ENCODE data around the gene ABHD11. TPM values are rescaled to one million over a fixed set of nuclear protein-coding genes. Genes with fewer than 3 reads are reported as not detected.

ABHD11 gene
- total and polyA plus RNA-seq, 9 of the 15 experiments (the other 6 are each of a cell fraction or from before 2014, with no cell fraction given): 7.7 to 44.2 (median 18.9) TPM

DNA sequence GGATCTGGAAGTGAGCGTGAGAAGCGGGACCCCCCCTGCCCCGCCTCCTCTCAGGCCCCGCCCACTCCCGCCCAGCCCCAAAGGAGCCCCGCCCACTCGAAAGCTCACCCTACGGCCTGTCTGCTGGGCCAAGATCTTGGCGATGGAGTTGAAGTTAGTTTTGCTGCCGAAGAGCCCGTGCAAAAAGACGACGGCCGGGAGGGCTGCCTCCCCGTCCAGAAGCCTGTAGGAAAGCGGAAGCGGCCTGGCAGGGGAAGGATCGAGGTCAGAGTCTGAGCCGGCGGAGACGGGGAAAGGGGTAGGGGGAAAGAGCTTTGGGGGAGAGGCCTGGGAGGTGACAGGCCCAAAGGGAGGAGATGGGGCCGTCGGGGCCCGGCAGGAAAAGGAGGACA is 386 bp downstream of the ABHD11 start (continued):
- TF ChIP-seq, protein P1, sequence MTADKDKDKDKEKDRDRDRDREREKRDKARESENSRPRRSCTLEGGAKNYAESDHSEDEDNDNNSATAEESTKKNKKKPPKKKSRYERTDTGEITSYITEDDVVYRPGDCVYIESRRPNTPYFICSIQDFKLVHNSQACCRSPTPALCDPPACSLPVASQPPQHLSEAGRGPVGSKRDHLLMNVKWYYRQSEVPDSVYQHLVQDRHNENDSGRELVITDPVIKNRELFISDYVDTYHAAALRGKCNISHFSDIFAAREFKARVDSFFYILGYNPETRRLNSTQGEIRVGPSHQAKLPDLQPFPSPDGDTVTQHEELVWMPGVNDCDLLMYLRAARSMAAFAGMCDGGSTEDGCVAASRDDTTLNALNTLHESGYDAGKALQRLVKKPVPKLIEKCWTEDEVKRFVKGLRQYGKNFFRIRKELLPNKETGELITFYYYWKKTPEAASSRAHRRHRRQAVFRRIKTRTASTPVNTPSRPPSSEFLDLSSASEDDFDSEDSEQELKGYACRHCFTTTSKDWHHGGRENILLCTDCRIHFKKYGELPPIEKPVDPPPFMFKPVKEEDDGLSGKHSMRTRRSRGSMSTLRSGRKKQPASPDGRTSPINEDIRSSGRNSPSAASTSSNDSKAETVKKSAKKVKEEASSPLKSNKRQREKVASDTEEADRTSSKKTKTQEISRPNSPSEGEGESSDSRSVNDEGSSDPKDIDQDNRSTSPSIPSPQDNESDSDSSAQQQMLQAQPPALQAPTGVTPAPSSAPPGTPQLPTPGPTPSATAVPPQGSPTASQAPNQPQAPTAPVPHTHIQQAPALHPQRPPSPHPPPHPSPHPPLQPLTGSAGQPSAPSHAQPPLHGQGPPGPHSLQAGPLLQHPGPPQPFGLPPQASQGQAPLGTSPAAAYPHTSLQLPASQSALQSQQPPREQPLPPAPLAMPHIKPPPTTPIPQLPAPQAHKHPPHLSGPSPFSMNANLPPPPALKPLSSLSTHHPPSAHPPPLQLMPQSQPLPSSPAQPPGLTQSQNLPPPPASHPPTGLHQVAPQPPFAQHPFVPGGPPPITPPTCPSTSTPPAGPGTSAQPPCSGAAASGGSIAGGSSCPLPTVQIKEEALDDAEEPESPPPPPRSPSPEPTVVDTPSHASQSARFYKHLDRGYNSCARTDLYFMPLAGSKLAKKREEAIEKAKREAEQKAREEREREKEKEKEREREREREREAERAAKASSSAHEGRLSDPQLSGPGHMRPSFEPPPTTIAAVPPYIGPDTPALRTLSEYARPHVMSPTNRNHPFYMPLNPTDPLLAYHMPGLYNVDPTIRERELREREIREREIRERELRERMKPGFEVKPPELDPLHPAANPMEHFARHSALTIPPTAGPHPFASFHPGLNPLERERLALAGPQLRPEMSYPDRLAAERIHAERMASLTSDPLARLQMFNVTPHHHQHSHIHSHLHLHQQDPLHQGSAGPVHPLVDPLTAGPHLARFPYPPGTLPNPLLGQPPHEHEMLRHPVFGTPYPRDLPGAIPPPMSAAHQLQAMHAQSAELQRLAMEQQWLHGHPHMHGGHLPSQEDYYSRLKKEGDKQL (CRISPR knock-in tag; IDR thresholded peaks at IDR 0.05; ENCODE audit: borderline replicate concordance): no peak
- TF ChIP-seq, protein P2, sequence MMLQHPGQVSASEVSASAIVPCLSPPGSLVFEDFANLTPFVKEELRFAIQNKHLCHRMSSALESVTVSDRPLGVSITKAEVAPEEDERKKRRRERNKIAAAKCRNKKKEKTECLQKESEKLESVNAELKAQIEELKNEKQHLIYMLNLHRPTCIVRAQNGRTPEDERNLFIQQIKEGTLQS (IDR thresholded peaks at IDR 0.05): no peak
- TF ChIP-seq, protein P2 (CRISPR knock-in tag; conservative IDR thresholded peaks at IDR 0.05): no peak
- no peak for TF ChIP-seq ARHGAP35 (IDR thresholded peaks at IDR 0.05; ENCODE audit: partially characterized antibody)
- TF ChIP-seq RBFOX2 (IDR thresholded peaks at IDR 0.05; ENCODE audit: low read depth, low read length): no peak
- TF ChIP-seq IFI16 (CRISPR knock-in tag; IDR thresholded peaks at IDR 0.05): no peak
- TF ChIP-seq ZBTB7A (IDR thresholded peaks at IDR 0.05; ENCODE audit: borderline replicate concordance, control insufficient read depth, low read depth, low read length): 0 out of 2 replicates have a peak, but pooled peaks have one; percentile 13
- TF ChIP-seq KLF13 (tag; IDR thresholded peaks at IDR 0.05; ENCODE audit: borderline replicate concordance, low read depth): no peak
- TF ChIP-seq SPI1 (IDR thresholded peaks at IDR 0.05; ENCODE audit: borderline replicate concordance, low read depth, low read length): peak; percentile 83
- TF ChIP-seq, protein P3, sequence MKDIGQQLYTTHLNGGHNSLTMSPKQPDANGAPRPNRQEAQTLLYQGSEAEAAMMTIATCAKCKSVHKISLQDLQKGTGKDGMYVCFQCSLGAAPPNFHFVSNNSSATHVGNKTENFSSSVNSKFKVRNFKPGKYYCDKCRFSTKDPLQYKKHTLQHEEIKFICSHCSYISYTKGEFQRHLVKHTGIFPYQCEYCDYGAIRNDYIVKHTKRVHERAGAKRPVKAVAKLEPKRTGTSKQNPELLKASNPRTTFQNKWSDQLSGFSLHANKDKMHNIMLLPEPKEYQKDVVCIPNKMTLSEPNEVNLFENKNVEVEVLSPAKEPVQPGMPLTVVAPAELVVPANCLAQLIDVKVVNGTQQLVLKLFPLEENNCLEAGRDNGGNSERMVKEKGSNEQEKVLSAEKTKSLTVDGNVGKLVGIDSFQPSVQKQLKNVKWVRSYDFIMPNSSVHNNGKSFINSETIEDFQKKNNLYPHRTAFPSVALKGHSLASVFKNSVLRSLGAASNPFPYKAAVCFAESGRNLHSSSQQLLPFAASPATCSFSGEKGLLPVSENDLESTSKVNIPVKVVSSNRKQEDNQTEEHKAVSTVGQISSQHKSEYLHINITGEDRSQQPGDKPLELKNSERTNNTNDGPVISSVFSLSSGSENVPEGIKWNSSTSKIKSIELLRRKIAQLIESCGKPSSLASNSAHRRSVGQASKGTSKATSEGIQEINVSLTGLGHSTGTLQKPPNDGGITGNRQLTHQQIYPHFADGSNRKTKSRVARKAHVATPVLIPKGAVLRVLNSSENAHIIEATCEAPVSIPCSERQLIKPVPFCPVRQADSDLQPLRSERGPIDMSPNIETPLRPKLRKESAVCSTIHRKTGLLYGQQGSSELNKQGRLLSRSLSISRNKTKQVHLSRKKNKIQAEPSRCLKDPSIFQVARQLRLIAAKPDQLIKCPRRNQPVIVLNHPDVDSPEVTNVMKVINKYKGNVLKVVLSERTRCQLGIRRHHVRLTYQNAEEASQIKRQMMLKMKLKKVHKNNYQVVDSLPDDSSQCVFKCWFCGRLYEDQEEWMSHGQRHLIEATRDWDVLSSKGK (CRISPR knock-in tag; IDR thresholded peaks at IDR 0.05): no peak
- TF ChIP-seq, protein P4, sequence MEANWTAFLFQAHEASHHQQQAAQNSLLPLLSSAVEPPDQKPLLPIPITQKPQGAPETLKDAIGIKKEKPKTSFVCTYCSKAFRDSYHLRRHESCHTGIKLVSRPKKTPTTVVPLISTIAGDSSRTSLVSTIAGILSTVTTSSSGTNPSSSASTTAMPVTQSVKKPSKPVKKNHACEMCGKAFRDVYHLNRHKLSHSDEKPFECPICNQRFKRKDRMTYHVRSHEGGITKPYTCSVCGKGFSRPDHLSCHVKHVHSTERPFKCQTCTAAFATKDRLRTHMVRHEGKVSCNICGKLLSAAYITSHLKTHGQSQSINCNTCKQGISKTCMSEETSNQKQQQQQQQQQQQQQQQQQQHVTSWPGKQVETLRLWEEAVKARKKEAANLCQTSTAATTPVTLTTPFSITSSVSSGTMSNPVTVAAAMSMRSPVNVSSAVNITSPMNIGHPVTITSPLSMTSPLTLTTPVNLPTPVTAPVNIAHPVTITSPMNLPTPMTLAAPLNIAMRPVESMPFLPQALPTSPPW (CRISPR knock-in tag; IDR thresholded peaks at IDR 0.05): peak; percentile 70; the same call in 1 of the 2 replicates
- TF ChIP-seq RBM17 (IDR thresholded peaks at IDR 0.05; ENCODE audit: borderline replicate concordance, low read depth, low read length): no peak
- TF ChIP-seq, protein P5, sequence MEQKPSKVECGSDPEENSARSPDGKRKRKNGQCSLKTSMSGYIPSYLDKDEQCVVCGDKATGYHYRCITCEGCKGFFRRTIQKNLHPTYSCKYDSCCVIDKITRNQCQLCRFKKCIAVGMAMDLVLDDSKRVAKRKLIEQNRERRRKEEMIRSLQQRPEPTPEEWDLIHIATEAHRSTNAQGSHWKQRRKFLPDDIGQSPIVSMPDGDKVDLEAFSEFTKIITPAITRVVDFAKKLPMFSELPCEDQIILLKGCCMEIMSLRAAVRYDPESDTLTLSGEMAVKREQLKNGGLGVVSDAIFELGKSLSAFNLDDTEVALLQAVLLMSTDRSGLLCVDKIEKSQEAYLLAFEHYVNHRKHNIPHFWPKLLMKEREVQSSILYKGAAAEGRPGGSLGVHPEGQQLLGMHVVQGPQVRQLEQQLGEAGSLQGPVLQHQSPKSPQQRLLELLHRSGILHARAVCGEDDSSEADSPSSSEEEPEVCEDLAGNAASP (IDR thresholded peaks at IDR 0.05): no peak
- TF ChIP-seq HNRNPUL1 (IDR thresholded peaks at IDR 0.05; ENCODE audit: low read length): no peak
- no peak for TF ChIP-seq BHLHE40 (IDR thresholded peaks at IDR 0.05; ENCODE audit: low read length)
- no peak for TF ChIP-seq ZBTB17 (CRISPR knock-in tag; IDR thresholded peaks at IDR 0.05)

All from K562 (cell line).